Fibroblast of upper back skin (primary cell): ENCODE results near the gene TBC1D5.
"Not testable (repeated sequence)": the region's sequence is repeated elsewhere in the genome, so short reads cannot be mapped to it uniquely, and the experiment has no call there.

Experiments used
- DNase-seq: peaks from one replicate; pipeline ENCODE4 v3.0.0-alpha.2; 2013

The TBC1D5 gene

GRCh38 chr3:17747174-17747889 is 4.9 kb upstream of the TBC1D5 start:
- DNase-seq: no peak

- no peak for DNase-seq
Measured at GRCh38 chr3:17745894-17746293, 3.5 kb upstream of the TBC1D5 start.

GRCh38 chr3:17745301-17745700 is 2.9 kb upstream of the TBC1D5 start:
- DNase-seq: no peak

- no peak for DNase-seq
Measured at GRCh38 chr3:17744693-17745092, 2.3 kb upstream of the TBC1D5 start.

- no peak for DNase-seq
Measured at GRCh38 chr3:17743658-17743995, 1.2 kb upstream of the TBC1D5 start.

GRCh38 chr3:17742880-17743657 is 638 bp upstream of the TBC1D5 start:
- DNase-seq: no peak

- no peak for DNase-seq
Measured at GRCh38 chr3:17741621-17742101, 770 bp downstream of the TBC1D5 start.

GRCh38 chr3:17740721-17741141 is 1.7 kb downstream of the TBC1D5 start:
- peak; percentile 41 for DNase-seq

- no peak for DNase-seq
Measured at GRCh38 chr3:17738921-17739320, 3.5 kb downstream of the TBC1D5 start.

GRCh38 chr3:17738219-17738618 is 4.2 kb downstream of the TBC1D5 start:
- no peak for DNase-seq

GRCh38 chr3:17737591-17737990 is 4.8 kb downstream of the TBC1D5 start:
- no peak for DNase-seq

- not testable (repeated sequence) for DNase-seq
Measured at GRCh38 chr3:17735362-17735761, 7.1 kb downstream of the TBC1D5 start.

GRCh38 chr3:17733768-17734167 is 8.7 kb downstream of the TBC1D5 start:
- DNase-seq: no peak

GRCh38 chr3:17733215-17733614 is 9.2 kb downstream of the TBC1D5 start:
- DNase-seq: no peak

GRCh38 chr3:17730318-17730967 is 12.0 kb downstream of the TBC1D5 start:
- DNase-seq: peak; percentile 42

GRCh38 chr3:17726313-17726712 is 16.1 kb downstream of the TBC1D5 start:
- DNase-seq: no peak

GRCh38 chr3:17725844-17726243 is 16.6 kb downstream of the TBC1D5 start:
- DNase-seq: not testable (repeated sequence)

GRCh38 chr3:17724948-17725347 is 17.5 kb downstream of the TBC1D5 start:
- no peak for DNase-seq

GRCh38 chr3:17724122-17724521 is 18.3 kb downstream of the TBC1D5 start:
- DNase-seq: no peak

GRCh38 chr3:17717411-17717810 is 25.0 kb downstream of the TBC1D5 start:
- no peak for DNase-seq

GRCh38 chr3:17714473-17714872 is 28.0 kb downstream of the TBC1D5 start:
- no peak for DNase-seq

- DNase-seq: no peak
Measured at GRCh38 chr3:17709236-17709810, 33.1 kb downstream of the TBC1D5 start.

GRCh38 chr3:17707813-17708543 is 34.5 kb downstream of the TBC1D5 start:
- no peak for DNase-seq
